ENCODE data around the gene KIAA0232.

KIAA0232 gene

GRCh38 chr4:6896035-6896434 is 113.5 kb downstream of the KIAA0232 start:
- no peak overlapping the region for H3K4me3 ChIP-seq (ENCODE audit: low read length)
- no peak for DNase-seq (ENCODE audit: low read depth)
- no peak for TF ChIP-seq CTCF (conservative IDR thresholded peaks at IDR 0.05; ENCODE audit: low read length)

- no peak overlapping the region for H3K4me3 ChIP-seq (ENCODE audit: low read length)
- no peak for DNase-seq (ENCODE audit: low read depth)
- TF ChIP-seq CTCF (conservative IDR thresholded peaks at IDR 0.05; ENCODE audit: low read length), result no peak
Observed at GRCh38 chr4:6898763-6899162, 116.2 kb downstream of the KIAA0232 start.

GRCh38 chr4:6900181-6900812 is 117.8 kb downstream of the KIAA0232 start:
- H3K4me3 ChIP-seq (ENCODE audit: low read length), result no peak overlapping the region
- no peak for TF ChIP-seq CTCF (conservative IDR thresholded peaks at IDR 0.05; ENCODE audit: low read length)
- no peak for DNase-seq (ENCODE audit: low read depth)

- no peak for DNase-seq (ENCODE audit: low read depth)
- TF ChIP-seq CTCF (conservative IDR thresholded peaks at IDR 0.05; ENCODE audit: low read length), result no peak
- no peak overlapping the region for H3K4me3 ChIP-seq (ENCODE audit: low read length)
Observed at GRCh38 chr4:6900956-6901355, 118.4 kb downstream of the KIAA0232 start.

GRCh38 chr4:6901669-6902317 is 119.3 kb downstream of the KIAA0232 start:
- no peak overlapping the region for H3K4me3 ChIP-seq (ENCODE audit: low read length)
- no peak for TF ChIP-seq CTCF (conservative IDR thresholded peaks at IDR 0.05; ENCODE audit: low read length)
- no peak for DNase-seq (ENCODE audit: low read depth)

- no peak for TF ChIP-seq CTCF (conservative IDR thresholded peaks at IDR 0.05; ENCODE audit: low read length)
- no peak overlapping the region for H3K4me3 ChIP-seq (ENCODE audit: low read length)
- DNase-seq (ENCODE audit: low read depth), result no peak
Observed at GRCh38 chr4:6902318-6903042, 120.0 kb downstream of the KIAA0232 start.

All from AG10803 (cell line).